Osteoblast (primary cell): ENCODE measurements around the gene LINC01488. TPM values are rescaled to one million over a fixed set of nuclear protein-coding genes. Genes with fewer than 3 reads are reported as not detected.

ENCODE experiments used
- DNase-seq: peaks from one replicate; pipeline ENCODE4 v3.0.0; 2011; ENCODE audit warnings: low spot score, mixed read lengths; ENCODE audit not compliant: insufficient read length; ENCODE audit errors: missing footprints
- H2AFZ ChIP-seq: 2 replicates; pipeline ENCODE4 v1.6.0; 2011; ENCODE audit warnings: mild to moderate bottlenecking, low read length
- H3K27ac ChIP-seq: 2 replicates; pipeline ENCODE4 v1.5.1; 2011; ENCODE audit warnings: mild to moderate bottlenecking, low read depth, low read length, moderate library complexity
- H3K27me3 ChIP-seq: 2 replicates; pipeline ENCODE4 v1.6.0; 2012; ENCODE audit warnings: mild to moderate bottlenecking, control low read depth, inconsistent platforms, low read length, moderate library complexity; ENCODE audit not compliant: insufficient read depth
- H3K36me3 ChIP-seq: 2 replicates; pipeline ENCODE4 v1.5.1; 2011; ENCODE audit warnings: mild to moderate bottlenecking, low read length, control low read depth, moderate library complexity; ENCODE audit not compliant: insufficient read depth
- H3K4me1 ChIP-seq: 2 replicates; pipeline ENCODE4 v1.5.1; 2011; ENCODE audit warnings: mild to moderate bottlenecking, low read length, control low read depth, moderate library complexity; ENCODE audit not compliant: insufficient read depth
- H3K4me2 ChIP-seq: 2 replicates; pipeline ENCODE4 v1.6.0; 2011; ENCODE audit warnings: mild to moderate bottlenecking, low read length; ENCODE audit not compliant: insufficient read depth
- H3K4me3 ChIP-seq: fragments of 200-600 bp; sonication (generic); 3 replicates; pipeline ENCODE4 v1.5.1; 2012; ENCODE audit warnings: mild to moderate bottlenecking, low read length, inconsistent platforms; ENCODE audit not compliant: insufficient read depth
- H3K79me2 ChIP-seq: 2 replicates; pipeline ENCODE4 v1.6.0; 2012; ENCODE audit warnings: mild to moderate bottlenecking, low read length, control low read depth, inconsistent platforms; ENCODE audit not compliant: insufficient read depth
- H3K9me3 ChIP-seq: 2 replicates; pipeline ENCODE4 v1.5.1; 2011; ENCODE audit warnings: low read depth, low read length, control low read depth
- H4K20me1 ChIP-seq: 2 replicates; pipeline ENCODE4 v1.6.0; 2012; ENCODE audit warnings: mild to moderate bottlenecking, low read length, control low read depth; ENCODE audit not compliant: insufficient read depth
- total RNA-seq: library from RNA; depleted of rRNA; stranded (reverse); fragments of >200 nt; gene quantifications from 2 replicates; pipeline ENCODE4 v1.2.3, GENCODE V29; 2012
- TF ChIP-seq, protein P1 (sequence below): IDR thresholded peaks from 2 replicates; pipeline ENCODE4 v1.5.1; 2011; ENCODE audit warnings: mild to moderate bottlenecking, low read depth, low read length, moderate library complexity; ENCODE audit errors: extremely low read depth

LINC01488 gene
- total RNA-seq, 1 donor, result not detected

DNA sequence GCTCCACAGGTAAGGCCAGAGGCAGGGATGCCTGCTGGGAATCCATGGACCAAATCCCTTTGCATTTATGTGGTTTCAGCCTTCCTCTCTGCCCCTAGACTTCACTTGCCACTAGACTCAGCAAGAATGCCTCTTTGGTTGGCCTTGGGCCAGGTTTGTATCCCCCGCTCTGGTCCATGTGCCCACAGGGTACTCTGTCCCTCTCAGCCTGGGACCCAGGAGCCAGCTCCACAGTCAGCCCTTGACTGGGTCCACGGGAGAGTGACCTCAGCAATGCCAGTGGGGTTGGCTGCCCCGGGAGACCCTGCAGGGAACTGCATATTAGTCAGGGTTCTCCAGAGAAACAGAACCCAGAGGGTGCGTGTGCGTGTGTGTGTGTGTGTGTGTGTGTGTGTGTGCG lies 28.3 kb upstream of the LINC01488 start:
- no peaks in the 10 kb centered on the region for H3K79me2 ChIP-seq
- H3K4me3 ChIP-seq, result no peak overlapping the region
- peaks cover 3% of the 10 kb centered on the region for H3K9me3 ChIP-seq
- no peaks in the 10 kb centered on the region for H3K36me3 ChIP-seq
- peaks cover under 1% of the 10 kb centered on the region for H3K4me1 ChIP-seq
- no peak overlapping the region for H2AFZ ChIP-seq
- H3K4me2 ChIP-seq, result no peak overlapping the region
- H3K27ac ChIP-seq, result no peak overlapping the region
- no peaks in the 10 kb centered on the region for H4K20me1 ChIP-seq
- TF ChIP-seq, protein P1, sequence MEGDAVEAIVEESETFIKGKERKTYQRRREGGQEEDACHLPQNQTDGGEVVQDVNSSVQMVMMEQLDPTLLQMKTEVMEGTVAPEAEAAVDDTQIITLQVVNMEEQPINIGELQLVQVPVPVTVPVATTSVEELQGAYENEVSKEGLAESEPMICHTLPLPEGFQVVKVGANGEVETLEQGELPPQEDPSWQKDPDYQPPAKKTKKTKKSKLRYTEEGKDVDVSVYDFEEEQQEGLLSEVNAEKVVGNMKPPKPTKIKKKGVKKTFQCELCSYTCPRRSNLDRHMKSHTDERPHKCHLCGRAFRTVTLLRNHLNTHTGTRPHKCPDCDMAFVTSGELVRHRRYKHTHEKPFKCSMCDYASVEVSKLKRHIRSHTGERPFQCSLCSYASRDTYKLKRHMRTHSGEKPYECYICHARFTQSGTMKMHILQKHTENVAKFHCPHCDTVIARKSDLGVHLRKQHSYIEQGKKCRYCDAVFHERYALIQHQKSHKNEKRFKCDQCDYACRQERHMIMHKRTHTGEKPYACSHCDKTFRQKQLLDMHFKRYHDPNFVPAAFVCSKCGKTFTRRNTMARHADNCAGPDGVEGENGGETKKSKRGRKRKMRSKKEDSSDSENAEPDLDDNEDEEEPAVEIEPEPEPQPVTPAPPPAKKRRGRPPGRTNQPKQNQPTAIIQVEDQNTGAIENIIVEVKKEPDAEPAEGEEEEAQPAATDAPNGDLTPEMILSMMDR, result no peak
- H3K27me3 ChIP-seq, result no peaks in the 10 kb centered on the region
- no peak for DNase-seq

DNA sequence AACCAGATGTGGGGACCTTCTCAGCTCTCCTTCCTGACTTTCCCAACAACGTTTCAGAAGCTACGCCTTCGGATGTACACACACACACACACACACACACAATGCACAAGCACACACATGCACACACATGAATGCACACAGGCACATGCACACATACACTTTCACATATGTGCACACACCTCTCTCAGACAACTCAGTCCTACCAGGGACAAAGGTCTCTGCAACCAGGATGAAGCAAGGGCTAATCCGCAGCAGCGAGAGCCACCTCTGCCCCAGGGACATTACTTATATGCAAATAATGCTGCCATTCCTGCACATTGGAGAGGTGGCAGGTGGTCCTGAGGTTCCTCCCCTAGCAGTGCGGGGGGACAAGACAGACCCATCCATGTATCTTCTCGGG lies 27.4 kb upstream of the LINC01488 start:
- Histone ChIP-seq H3K9me3 (peaks cover 3% of the 10 kb centered on the region), H4K20me1 (no peaks in the 10 kb centered on the region), H3K27ac (no peak overlapping the region), H2AFZ (no peak overlapping the region), H3K27me3 (no peaks in the 10 kb centered on the region), H3K4me1 (no peaks in the 10 kb centered on the region), H3K4me3 (no peak overlapping the region), H3K4me2 (no peak overlapping the region), H3K36me3 (no peaks in the 10 kb centered on the region), H3K79me2 (no peaks in the 10 kb centered on the region)
- TF ChIP-seq, protein P1, result no peak
- DNase-seq, result no peak

DNA sequence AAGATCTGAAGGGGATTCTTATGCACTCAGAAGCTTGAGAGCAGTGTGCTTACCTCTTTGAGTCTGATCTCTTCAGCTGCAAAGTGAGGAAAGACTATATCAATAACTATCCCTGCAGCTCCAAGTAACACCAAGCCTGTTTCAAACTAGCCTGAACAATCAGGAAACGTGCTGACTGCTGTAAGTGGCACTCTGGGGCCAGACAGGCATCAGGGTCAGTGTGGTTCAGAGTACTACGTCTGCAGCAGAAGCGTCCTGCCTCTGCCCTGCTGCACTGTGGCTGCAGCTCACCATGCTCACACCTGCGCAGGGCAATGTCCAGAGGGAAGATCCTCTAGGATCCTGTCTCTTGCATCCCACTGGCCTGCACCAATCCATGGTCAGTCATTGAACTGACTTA lies 25.5 kb upstream of the LINC01488 start:
- Histone ChIP-seq H3K79me2 (no peaks in the 10 kb centered on the region), H3K27me3 (no peaks in the 10 kb centered on the region), H4K20me1 (no peaks in the 10 kb centered on the region), H3K4me2 (no peak overlapping the region), H3K27ac (no peak overlapping the region), H3K4me1 (peaks cover 10% of the 10 kb centered on the region), H3K4me3 (no peak overlapping the region), H3K36me3 (no peaks in the 10 kb centered on the region), H3K9me3 (peaks cover 7% of the 10 kb centered on the region), H2AFZ (no peak overlapping the region)
- TF ChIP-seq, protein P1, result no peak
- no peak for DNase-seq

DNA sequence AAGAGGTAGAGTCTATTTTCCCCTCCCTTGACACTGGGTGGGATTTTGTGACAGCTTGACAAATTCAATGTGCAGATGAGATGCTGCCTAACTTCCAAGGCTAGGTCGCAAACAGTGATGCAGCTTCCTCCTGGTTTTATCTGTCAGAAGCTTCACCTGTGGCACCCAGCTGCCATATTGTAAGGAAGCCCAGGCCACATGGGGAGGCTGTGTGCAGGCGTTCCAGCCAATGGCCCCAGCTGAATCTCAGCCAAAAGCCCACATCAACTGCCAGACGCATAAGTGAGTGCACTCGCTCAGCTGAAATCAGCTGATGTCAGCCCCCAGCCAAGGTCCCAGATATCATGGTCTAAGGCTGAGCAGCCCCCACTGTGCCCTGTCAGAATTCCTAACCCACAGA lies 24.8 kb upstream of the LINC01488 start:
- H3K9me3 ChIP-seq, result peaks cover 13% of the 10 kb centered on the region
- no peak overlapping the region for H3K4me2 ChIP-seq
- no peak overlapping the region for H3K4me3 ChIP-seq
- no peaks in the 10 kb centered on the region for H3K36me3 ChIP-seq
- no peak overlapping the region for H2AFZ ChIP-seq
- no peaks in the 10 kb centered on the region for H3K27me3 ChIP-seq
- no peak overlapping the region for H3K27ac ChIP-seq
- no peaks in the 10 kb centered on the region for H4K20me1 ChIP-seq
- H3K79me2 ChIP-seq, result no peaks in the 10 kb centered on the region
- DNase-seq, result no peak
- TF ChIP-seq, protein P1, result no peak
- H3K4me1 ChIP-seq, result peaks cover 10% of the 10 kb centered on the region
